Right renal pelvis (tissue), 4 donors: Measurements from ENCODE around the gene SNED1. TPM values are rescaled to one million over a fixed set of nuclear protein-coding genes. Genes with fewer than 3 reads are reported as not detected.
"Not testable (repeated sequence)": the region's sequence is repeated elsewhere in the genome, so short reads cannot be mapped to it uniquely, and the experiment has no call there.

Source experiments
- DNase-seq, 4 donors: peaks; one replicate each; pipeline ENCODE4 v3.0.0-alpha.2; 2013; ENCODE audit warnings: low read depth in 4 of 4, low spot score in 3 of 4, missing footprints in 1 of 4
- polyA plus RNA-seq, 4 donors: library from polyadenylated mRNA; unstranded; fragments of 120-200 nt; gene quantifications; one replicate each; pipeline ENCODE4 v1.2.1, GENCODE V29; 2013; ENCODE audit not compliant: insufficient read length in 4 of 4

Gene SNED1
- polyA plus RNA-seq, 4 donors = 7.9 to 9.2 (median 8.7) TPM

GRCh38 chr2:240970816-240971215 is 27.6 kb upstream of the SNED1 start:
- DNase-seq = no peak

DNA sequence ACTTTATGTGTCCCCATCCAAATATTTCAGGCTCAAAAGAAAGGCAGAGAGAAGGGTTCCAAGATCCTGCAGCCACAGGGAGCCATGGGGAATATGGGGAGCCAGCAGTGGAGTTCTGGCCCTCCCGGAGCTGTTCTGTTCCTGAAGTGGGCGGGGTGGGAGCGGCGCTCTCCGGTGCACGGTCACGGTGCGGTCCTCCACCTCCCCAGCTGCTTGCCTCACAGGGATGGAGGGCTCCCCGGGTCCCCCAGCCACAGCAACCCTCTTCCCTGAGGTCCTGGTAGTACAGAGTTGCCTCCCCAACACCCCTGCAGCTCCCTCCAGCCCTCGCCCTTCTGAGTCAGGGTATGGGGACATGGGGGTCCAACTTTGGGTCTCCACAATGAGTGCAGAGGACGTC is 26.2 kb upstream of the SNED1 start:
- DNase-seq = no peak

- no peak for DNase-seq
These were observed 25.5 kb upstream of the SNED1 start for GRCh38 chr2:240972636-240973521.

- no peak for DNase-seq
These were observed 23.4 kb upstream of the SNED1 start for GRCh38 chr2:240974771-240975572.

- DNase-seq = not testable (repeated sequence)
These were observed 22.5 kb upstream of the SNED1 start for GRCh38 chr2:240975903-240976302.

GRCh38 chr2:240981280-240981679 is 17.1 kb upstream of the SNED1 start:
- DNase-seq = no peak

DNA sequence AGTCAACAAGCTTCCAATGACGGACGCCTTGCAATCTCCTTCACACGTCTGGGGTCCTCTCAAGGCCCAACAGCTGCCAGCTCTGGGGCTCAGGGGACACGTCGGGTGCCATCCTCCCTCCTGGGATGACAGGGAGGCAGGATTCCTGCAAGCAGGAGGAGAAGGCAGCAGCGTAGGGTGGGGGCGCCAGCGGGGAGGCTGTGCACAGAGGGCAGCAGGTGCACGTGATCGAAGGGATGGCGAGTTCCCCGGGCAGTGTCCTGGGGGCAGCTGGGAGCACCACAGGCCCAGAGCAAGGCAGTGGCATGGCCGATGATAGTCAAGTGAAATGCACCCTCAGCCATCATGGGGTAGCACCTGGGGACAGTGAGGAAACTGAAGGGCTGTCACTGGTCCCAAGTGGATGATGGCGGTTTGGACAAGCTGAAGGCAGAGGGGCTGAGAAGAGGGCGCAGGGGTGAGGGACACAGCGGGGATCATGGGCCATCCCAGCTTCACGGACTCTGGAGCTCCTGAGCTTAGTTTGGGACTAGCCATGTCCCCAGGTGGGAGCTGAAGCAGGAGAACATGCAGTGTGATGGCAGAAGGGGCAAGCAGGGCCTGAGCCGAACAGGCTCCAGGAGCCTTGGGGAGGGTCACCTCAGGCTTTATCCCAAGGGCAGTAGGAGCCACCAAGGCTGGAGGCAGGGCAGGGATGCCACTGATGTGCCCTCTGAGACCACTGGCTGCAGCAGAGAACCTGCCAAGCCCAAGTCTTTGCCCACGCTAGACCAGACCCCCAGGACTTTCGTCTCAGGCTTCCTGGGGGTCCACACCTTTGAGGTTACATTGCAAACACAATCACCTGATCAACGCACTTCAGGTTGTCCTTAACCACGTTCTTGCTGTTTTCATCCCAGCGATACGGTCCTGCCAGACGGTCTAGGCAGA is 16.3 kb upstream of the SNED1 start:
- DNase-seq = no peak

DNA sequence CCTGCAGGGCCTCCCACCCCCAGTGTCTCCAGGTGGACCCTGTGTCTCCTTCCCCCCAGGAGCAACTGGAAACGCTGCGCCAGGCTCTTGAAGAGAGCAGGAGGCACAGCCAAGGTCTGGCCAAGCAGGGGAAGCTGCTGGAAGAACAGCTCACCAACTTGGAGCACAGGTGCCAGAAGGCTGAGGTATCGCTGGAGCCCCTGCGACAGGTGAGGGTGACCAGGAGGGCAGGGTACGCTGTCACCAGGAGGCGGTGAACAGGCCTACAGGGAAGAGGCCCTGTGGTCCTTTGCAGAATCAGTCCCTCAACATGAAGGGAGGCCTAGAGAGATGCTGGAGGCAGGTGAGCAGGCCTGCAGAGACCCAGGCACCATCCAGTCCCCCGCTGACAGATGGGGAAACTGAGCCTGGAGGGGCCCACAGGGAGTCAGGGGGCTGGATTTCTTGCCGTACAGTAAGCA is 15.6 kb upstream of the SNED1 start:
- DNase-seq = no peak

DNA sequence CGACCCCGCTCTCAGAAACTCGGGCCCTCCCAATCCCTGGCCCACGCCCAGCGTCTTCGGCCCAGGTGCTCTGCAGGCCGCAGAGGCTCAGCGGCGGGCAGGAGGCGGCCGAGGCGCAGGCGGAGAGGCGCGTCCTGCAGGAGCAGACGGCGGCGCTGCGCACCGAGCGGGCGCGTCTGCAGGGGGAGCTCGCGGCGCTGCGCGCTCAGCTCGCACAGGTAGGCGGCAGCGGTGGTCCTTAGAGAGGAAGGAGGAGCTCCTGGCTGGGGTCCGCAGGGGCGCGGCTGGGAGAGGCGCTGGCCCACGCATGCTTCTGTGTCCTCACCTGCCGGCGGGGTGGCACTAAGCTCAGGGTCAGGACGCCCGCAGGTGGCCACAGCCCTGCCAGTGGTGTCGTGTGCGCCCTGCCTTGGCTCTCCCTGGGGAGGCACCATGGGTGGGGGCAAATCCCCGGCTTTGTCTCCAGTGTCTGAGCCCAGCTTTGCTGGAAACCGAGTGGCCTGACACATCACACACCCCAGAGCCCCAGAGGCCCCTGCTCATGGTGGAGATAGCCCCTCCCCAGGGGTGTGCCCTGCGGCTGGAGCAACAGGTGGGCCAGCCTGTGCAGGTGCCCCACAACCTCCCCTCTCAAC is 14.9 kb upstream of the SNED1 start:
- DNase-seq = no peak

DNA sequence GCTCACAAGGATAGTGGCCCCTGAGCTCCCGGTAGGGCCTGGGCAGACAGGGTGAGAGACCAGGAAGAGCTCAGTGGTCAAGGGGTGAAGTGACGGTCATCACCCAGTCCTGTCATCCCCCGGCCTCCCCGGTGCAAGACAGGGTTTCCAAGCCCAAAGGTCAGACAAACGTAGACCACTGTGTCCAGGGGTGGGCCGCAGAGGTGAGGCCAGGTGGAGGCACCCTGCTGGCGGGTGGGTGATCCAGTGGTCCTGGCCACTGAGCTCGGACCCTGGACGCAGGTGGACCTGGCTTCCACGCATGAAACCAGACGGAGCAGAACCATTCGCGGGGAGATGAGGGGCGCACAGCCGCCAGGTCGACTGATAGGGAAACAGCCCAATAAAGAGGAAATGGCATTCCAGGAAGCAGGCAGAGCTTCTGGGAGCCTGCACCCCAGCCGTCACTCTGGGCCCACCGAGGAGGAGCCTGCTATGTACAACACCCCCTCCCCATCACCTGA is 14.4 kb upstream of the SNED1 start:
- DNase-seq = no peak

DNA sequence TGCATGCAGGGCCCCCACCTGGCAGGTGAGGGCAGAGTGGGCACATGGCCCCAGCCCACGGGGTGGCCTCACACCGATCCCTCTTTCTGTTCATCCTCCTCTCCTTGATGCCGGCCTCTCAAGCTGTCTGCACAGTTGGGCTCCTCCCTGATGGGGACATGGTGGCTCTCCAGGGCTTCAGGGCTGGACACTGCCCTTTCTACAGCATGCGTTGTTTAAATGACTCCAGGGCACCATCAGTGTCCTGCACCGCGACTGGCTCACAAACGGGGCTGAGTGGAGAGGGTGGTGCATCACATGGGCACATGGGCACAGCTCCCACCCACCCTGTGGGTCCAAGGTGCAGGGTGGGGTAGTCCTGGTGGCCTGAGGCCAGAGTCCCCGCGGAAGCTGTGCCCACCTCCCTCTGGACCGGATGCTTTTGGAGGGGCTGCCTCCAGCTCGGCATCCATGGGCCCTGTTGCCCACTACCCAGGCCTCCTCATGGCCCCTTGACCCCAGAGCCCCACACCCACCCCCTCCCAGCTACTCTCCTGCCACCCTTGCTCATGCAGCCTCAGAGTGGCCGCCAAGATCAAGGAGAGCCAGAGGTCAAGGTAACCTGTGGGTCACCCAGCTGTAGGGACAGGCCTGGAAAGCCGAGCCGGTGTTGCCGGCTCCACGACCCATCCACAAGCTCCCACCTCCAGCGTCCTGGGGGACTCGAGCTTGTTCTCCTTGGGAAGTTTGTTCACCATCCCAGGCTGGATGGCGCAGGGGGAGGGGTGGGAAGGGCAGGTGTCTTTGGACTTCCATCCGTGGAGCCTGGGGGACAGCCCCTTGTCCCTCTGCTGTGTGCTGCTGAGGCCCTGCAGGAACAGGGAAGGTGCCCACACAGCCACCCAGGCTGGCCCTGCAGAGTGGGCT is 12.3 kb upstream of the SNED1 start:
- no peak for DNase-seq

DNA sequence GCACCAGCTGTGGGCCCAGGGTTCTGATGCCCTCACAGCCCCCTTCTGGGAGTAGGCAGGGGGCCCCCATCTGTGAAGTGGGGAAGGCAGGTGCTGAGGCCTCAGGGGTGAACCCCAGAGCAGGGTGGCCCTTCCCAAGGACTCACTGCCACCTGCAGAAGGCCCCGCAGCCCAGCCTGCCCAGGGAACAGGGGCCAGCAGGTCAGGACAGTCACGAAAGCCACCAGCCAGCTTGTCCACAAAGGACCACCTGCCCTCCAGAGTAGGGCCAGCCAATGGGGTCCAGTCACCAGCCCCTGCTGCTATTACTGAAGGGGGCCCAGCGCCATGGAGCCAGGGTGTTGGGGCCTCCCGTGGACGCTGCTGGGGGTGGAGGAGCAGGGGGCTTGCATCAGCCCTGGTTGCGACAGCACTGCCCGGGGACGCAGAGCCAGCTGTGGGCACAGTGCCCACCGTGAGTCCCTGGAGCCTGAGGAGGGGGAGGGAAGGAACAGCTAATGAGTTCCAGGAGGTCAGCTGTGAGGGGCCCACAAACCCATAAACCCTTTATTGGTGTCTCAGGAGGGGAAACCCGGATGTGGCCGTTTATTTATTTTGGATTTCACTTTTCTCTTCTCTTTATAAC is 11.5 kb upstream of the SNED1 start:
- no peak for DNase-seq

DNA sequence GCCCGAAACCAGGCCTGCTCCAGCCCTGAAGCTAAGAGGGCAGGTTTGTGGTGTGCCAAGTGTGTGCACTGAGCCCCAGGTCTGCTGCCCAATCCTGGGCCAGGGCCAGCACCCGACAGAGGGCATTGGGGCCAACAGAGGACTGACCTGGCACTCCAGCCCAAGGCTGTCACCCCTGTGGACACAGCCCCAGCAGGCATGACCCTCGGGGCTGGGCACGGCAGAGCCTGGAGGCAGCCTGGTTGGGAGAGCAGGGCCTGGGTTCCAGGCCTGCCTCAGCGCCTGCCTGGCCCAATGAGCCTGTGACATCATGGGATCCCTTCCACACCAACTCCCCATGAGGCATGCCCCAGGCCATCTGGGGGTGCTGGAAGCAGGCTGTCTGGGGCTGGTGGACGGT is 10.8 kb upstream of the SNED1 start:
- DNase-seq = no peak

DNA sequence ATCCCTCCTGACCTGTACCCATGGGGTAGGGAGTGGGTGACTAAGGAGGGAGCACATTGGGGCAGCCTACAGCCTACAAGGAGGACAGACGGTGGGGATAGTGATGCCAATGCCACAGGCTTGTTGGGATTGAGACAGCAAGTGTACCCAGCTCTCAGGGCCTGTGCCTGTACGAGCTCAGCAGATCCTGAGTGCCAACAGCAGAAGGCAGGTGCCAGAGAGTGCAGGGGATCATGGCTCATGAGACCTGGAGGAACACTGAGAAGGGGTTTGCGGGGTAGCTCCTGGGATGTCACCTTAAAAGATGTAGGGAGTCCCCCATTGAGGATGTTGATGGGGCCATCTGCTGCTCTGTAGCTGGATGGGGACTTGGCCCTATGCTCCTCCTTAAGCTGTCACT is 10.3 kb upstream of the SNED1 start:
- DNase-seq = no peak

DNA sequence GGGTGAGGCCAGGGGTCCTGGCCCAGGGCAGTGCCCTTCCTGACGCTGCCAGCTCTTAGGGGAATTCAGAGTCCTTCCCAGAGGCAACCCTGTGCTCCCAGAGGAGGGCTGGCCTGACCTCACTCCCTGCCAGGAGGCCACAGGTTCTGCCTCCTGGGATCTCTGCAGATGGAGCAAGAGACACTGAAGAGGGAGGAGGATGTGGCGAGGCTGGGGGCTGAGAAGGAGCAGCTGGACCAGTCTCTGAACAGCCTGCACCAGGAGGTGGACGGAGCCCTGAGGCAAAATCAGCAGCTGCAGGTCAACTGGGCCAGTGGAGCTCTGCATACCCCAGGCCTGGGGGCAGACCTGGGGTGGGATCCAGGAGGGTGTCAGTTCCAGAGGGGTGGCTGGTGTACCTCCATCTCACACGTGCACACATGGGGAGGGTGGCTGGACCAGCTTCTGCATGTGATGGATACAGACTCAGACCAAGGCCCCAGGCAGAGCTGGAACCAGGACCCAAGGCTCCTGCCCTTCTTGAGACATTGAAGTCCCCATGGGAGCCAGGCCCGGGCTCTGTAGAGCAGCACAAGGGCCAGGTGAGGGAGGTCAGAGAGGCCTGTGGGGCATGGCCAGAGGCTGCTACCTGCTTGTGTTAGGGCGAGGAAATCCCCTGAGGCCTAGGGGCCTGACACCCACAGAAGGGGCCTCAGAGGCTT is 9.7 kb upstream of the SNED1 start:
- no peak for DNase-seq

- DNase-seq = no peak
These were observed 8.8 kb upstream of the SNED1 start for GRCh38 chr2:240989451-240990265.

- no peak for DNase-seq
These were observed 8.2 kb upstream of the SNED1 start for GRCh38 chr2:240990266-240990529.
